ENCODE data around the gene ISCU.

DNA sequence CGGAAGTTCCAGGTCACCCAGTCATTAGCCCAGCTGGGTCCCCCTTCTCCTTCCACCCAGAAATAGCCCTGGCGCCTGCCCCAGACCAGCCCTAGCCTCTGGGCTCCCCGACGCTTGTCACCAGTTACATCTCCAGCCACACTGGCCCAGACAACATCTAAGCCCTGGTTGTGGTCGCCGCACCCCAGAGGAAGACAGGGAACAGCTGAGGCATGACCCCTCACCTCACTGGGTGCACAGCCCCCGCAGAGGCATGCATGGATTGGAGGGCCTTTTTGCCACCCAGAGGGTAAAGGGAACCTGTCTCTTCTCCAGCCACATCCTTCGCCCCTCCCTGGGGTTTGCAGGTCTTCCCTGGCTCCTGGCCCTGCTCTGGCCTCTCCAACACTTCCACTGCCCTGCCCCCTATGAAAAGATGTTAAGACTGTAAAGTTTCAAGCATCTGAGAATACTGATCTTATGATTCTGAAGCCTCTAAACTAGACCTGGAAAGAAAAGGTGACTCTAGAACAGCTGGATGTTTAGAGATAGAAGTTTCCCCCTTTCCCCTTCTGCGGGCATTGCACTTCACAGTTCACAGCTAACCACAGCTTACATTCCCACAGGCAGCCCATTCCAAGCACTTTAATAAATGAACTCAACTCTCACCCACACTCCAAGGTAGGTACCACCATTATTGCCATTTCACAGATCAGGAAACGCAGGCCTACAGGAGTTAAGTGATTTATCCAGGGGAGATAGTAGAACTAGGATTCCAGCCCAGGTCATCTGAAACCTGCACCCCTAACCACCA lies 20.8 kb downstream of the ISCU start:
- TF ChIP-seq CTCF (IDR thresholded peaks at IDR 0.05; ENCODE audit: low read depth, low read length) = no peak
- TF ChIP-seq POLR2A (IDR thresholded peaks at IDR 0.05; ENCODE audit: extremely low read depth, insufficient read length) = no peak
- TF ChIP-seq, protein P1, sequence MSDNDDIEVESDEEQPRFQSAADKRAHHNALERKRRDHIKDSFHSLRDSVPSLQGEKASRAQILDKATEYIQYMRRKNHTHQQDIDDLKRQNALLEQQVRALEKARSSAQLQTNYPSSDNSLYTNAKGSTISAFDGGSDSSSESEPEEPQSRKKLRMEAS (IDR thresholded peaks at IDR 0.05; ENCODE audit: low read depth, low read length) = no peak
- TF ChIP-seq MYC (IDR thresholded peaks at IDR 0.05; ENCODE audit: low read depth, low read length) = no peak
